ENCODE measurements around the gene CLIP1.
A peak's percentile ranks its signal among the peaks of the same experiment; 100 is the strongest.

Gene CLIP1

DNA sequence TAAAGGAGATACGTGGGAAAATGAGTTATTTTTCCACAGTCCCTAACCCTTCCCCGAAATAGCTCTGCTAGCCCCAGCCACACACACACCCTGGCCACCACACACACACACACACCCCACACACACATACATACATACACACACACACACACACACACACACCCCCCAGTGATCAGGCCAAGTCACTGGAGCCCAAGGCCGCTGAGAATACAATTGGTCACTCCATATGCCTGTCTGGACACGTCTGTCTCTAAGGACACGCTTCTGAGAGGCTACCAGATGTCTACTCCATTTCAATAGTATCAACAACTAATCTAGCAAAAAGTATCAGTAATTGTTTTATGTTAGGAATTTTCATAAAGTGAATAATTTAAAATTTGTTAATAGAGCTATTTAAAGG, 183.6 kb downstream of the CLIP1 start:
- DNase-seq: no peak

- DNase-seq: no peak
These were observed 186.7 kb downstream of the CLIP1 start for GRCh38 chr12:122235741-122236140.

- no peak for DNase-seq
These were observed 189.8 kb downstream of the CLIP1 start for GRCh38 chr12:122232691-122233090.

DNA sequence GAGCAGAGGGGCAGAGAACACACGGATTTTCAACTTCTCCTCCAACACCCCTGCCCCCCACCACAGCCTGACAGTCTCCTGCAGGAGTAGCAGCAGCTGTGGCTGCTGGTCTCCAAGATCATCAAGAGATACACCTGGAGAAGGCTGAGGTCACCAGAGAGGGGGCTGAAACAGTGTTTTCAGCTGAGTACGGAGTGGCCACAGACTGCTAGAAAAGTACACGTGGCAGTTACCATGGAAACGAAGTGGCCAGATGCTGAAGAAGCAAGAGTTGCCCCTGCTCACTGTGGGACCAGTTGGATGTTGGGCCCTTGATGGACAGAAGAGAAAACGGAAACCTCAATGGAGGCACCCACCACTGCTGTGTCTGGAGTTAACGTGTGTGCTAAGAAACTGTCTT, 191.7 kb downstream of the CLIP1 start:
- no peak for DNase-seq

DNA sequence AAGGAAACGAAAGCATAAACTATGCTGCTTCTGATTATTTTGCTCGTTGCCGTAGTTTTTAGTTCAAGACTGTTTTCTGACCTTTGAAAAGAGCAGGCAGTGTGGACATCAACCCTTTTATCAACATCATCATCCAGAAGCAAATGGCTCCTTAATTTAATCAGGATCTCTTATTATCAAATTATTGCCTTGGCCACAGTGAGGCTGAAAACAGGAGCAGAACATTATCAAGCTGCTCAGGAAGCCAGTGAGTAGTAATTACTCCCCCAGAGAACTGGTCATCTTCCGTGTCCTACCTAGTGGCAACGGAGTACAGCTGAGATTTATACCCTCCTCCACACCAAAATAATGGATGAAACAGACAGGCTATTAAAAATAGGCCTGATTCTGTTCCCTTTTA, 194.4 kb downstream of the CLIP1 start:
- no peak for DNase-seq

DNA sequence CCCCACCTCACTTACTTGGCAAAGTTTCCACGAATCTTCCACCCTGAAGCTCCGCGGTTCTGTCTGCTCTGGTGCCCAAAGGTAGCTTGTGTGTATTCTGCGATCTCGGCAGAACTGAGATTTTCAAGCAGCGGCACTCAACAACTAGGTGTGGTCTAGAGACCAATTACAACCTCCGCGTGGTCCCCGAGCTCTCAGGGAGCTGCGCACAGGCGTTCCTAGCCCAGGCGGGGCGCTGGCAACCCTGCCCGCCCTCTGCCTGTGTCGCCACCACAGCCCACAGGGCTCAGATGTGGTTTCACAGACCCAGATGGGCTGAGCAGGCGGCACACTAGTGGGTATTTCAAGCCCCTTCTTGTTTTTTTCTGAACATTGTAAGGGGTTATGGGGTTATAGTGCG, 195.1 kb downstream of the CLIP1 start:
- DNase-seq: peak; percentile 82

DNA sequence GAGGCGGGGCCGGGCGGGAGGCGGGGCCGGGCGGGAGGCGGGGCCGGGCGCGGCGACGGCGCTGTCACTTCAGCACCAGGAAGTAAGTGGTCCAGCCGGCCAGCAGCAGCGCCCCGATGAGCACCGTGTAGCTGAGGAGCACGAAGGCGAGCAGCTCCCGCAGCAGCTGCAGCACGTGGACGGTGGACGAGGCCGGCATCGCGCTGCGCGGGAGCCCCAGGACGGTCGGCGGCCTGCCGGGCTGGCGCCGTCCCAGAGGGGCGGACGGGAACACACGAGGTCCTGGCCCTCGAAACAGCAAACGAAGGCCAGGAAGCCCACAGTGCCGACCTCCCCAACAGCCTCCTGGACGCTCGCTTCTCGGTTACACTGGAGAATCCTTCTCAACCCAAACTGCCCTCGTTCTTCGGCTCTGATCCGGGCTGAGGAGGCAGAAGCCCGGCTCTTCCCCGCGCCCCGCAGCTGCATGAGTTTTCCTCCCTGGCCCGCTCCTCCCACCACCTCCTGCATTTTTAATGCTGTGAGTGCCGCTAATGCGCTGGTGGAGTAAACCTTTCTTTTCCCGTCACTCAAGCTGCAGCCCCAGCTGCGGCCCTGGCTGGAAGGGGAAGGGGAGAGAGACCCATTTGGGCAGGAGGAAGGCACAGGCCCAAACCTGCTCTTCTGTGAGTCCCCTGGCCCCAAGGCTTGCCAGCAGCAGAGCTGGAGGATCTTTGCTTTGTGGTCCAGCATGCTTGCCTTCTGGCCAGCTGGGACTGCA, 195.9 kb downstream of the CLIP1 start:
- no peak for DNase-seq

GRCh38 chr12:122225683-122226365, 196.6 kb downstream of the CLIP1 start, which contains the start of gene DIABLO:
DIABLO (minus strand) TSS chr12:122226052; CDS start chr12:122226014, 38 bp downstream.
- DNase-seq: peak; percentile 100
